ENCODE results near the gene NID2.

The NID2 gene

GRCh38 chr14:51989293-51990234 is 79.3 kb downstream of the NID2 start, which contains the start of gene RTRAF:
Gene RTRAF (plus strand): TSS chr14:51989546. CDS start chr14:51989640, 94 bp downstream.
- Histone ChIP-seq H3K27me3 (ENCODE audit: low read depth, low read length) (no peaks in the 10 kb centered on the region), H3K9ac (ENCODE audit: low read length) (peak within 1 kb of the TSS; percentile 89), H3K36me3 (replicated peaks; ENCODE audit: low read depth, low read length) (peaks cover 21% of the 10 kb centered on the region), H4K20me1 (ENCODE audit: insufficient read depth, low read length) (peaks cover 9% of the 10 kb centered on the region), H3K4me2 (ENCODE audit: low read length) (peak within 1 kb of the TSS; percentile 81), H3K9me3 (ENCODE audit: insufficient read depth, low read length) (no peaks in the 10 kb centered on the region), H3K27ac (ENCODE audit: low read length) (peak within 1 kb of the TSS; percentile 40), H3K79me2 (ENCODE audit: low read length) (peaks cover 48% of the 10 kb centered on the region), H3K4me1 (ENCODE audit: low read length) (peaks cover 32% of the 10 kb centered on the region), H2AFZ (ENCODE audit: low read depth, low read length) (peak within 1 kb of the TSS; percentile 75), H3K4me3 (ENCODE audit: low read length) (peak within 1 kb of the TSS; percentile 95)
- TF ChIP-seq EZH2phosphoT487 (IDR thresholded peaks at IDR 0.05; ENCODE audit: low read depth) (no peak), CTCF (IDR thresholded peaks at IDR 0.05; ENCODE audit: low read depth, low read length) (no peak)

GRCh38 chr14:51988221-51988620 is 80.6 kb downstream of the NID2 start:
- TF ChIP-seq CTCF (IDR thresholded peaks at IDR 0.05; ENCODE audit: low read depth, low read length) = no peak
- Histone ChIP-seq H3K27me3 (ENCODE audit: low read depth, low read length) (no peaks in the 10 kb centered on the region), H3K4me2 (ENCODE audit: low read length) (peak overlapping the region; percentile 81), H3K4me3 (ENCODE audit: low read length) (peak overlapping the region; percentile 95; the same call in 1 of the 2 replicates), H3K79me2 (ENCODE audit: low read length) (peaks cover 35% of the 10 kb centered on the region), H3K27ac (ENCODE audit: low read length) (no peak overlapping the region), H2AFZ (ENCODE audit: low read depth, low read length) (peak overlapping the region; percentile 75), H3K9me3 (ENCODE audit: insufficient read depth, low read length) (no peaks in the 10 kb centered on the region), H4K20me1 (ENCODE audit: insufficient read depth, low read length) (no peaks in the 10 kb centered on the region), H3K36me3 (replicated peaks; ENCODE audit: low read depth, low read length) (peaks cover 10% of the 10 kb centered on the region), H3K9ac (ENCODE audit: low read length) (no peak overlapping the region), H3K4me1 (ENCODE audit: low read length) (peaks cover 24% of the 10 kb centered on the region)

- no peaks in the 10 kb centered on the region for H3K79me2 ChIP-seq (ENCODE audit: low read length)
- no peak overlapping the region for H2AFZ ChIP-seq (ENCODE audit: low read depth, low read length)
- H3K4me1 ChIP-seq (ENCODE audit: low read length) = peaks cover 8% of the 10 kb centered on the region
- no peaks in the 10 kb centered on the region for H3K9me3 ChIP-seq (ENCODE audit: insufficient read depth, low read length)
- no peak overlapping the region for H3K4me2 ChIP-seq (ENCODE audit: low read length)
- H3K36me3 ChIP-seq (replicated peaks; ENCODE audit: low read depth, low read length) = no peaks in the 10 kb centered on the region
- no peak overlapping the region for H3K4me3 ChIP-seq (ENCODE audit: low read length)
- no peak for TF ChIP-seq EZH2phosphoT487 (IDR thresholded peaks at IDR 0.05; ENCODE audit: low read depth)
- H4K20me1 ChIP-seq (ENCODE audit: insufficient read depth, low read length) = no peaks in the 10 kb centered on the region
- no peaks in the 10 kb centered on the region for H3K27me3 ChIP-seq (ENCODE audit: low read depth, low read length)
- no peak overlapping the region for H3K27ac ChIP-seq (ENCODE audit: low read length)
- H3K9ac ChIP-seq (ENCODE audit: low read length) = no peak overlapping the region
Observed at GRCh38 chr14:51981218-51981854, 87.5 kb downstream of the NID2 start.

- Histone ChIP-seq H3K9me3 (ENCODE audit: insufficient read depth, low read length) (no peaks in the 10 kb centered on the region), H3K27me3 (ENCODE audit: low read depth, low read length) (no peaks in the 10 kb centered on the region), H3K4me1 (ENCODE audit: low read length) (peaks cover 8% of the 10 kb centered on the region), H3K4me2 (ENCODE audit: low read length) (peak overlapping the region; percentile 54), H3K79me2 (ENCODE audit: low read length) (no peaks in the 10 kb centered on the region), H3K9ac (ENCODE audit: low read length) (no peak overlapping the region), H4K20me1 (ENCODE audit: insufficient read depth, low read length) (no peaks in the 10 kb centered on the region), H2AFZ (ENCODE audit: low read depth, low read length) (no peak overlapping the region), H3K27ac (ENCODE audit: low read length) (no peak overlapping the region), H3K36me3 (replicated peaks; ENCODE audit: low read depth, low read length) (no peaks in the 10 kb centered on the region), H3K4me3 (ENCODE audit: low read length) (no peak overlapping the region)
- TF ChIP-seq EZH2phosphoT487 (IDR thresholded peaks at IDR 0.05; ENCODE audit: low read depth) = no peak
- peak; percentile 98 for TF ChIP-seq CTCF (IDR thresholded peaks at IDR 0.05; ENCODE audit: low read depth, low read length)
Observed at GRCh38 chr14:51979088-51979709, 89.7 kb downstream of the NID2 start.
